ENCODE measurements around the gene WWP2. TPM values are rescaled to one million over a fixed set of nuclear protein-coding genes. Genes with fewer than 3 reads are reported as not detected.

Gene WWP2
- total RNA-seq, 1 experiment from 2014 or later = 15.3 TPM

DNA sequence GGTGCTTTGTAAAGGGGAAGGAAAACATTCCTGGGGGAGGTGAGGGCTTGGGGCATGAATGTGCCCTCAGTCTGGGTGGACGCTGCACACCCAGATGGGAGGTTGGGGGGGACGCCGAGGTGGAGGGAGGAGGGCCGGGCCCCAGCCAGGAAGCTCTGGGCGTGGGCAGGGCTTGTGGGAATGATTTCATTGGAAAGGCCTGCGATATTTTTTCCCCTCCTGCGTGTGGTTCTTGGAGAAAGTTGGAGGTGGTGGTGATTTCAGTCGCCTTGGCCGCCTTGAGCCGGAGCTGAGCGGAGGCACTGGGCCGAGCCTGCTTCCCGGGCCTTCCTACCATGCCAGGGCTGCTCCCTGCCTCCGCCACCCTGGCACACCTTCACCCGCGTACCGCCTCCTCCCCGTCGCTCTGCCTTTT is 162.7 kb downstream of the WWP2 start:
- DNase-seq (ENCODE audit: low read depth) = peak; percentile 71

DNA sequence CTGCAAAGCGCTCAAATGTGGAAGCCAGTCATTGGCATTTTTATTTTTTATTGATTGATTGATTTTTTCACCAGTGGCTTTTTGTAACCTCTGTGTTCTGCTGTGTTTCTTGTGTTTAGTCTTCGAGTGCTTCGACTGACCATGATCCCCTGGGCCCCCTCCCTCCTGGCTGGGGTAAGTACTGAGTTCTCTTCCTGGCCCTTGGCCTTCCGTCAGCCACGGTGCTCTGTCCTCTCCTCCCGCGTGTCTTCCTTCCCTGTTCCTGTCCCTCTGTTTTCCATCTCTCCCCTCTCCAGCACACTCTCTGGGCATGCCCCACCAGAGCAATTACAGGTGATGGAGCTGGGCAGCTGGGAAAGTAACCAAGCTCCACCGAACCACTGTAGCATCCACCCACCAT is 163.2 kb downstream of the WWP2 start:
- no peak for DNase-seq (ENCODE audit: low read depth)

DNA sequence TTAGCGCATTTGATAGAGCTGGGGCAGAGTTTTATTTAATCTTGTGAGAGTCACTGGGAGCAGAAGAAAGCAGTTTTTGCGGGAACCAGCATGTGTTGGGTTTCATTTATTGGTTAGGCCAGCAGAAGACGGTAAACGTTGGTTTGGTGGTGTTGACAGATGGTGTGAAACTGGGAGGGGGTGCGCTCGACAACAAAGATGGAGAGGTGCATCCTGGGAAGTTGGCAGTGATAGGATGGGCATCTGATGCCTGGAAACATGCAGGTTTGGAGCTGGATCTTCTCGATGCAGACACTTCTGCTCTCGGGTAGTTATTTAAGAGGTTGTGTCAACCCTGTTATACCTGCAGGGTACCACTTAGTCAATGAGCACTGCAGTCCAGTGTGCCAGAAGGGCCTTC is 164.1 kb downstream of the WWP2 start:
- no peak for DNase-seq (ENCODE audit: low read depth)

DNA sequence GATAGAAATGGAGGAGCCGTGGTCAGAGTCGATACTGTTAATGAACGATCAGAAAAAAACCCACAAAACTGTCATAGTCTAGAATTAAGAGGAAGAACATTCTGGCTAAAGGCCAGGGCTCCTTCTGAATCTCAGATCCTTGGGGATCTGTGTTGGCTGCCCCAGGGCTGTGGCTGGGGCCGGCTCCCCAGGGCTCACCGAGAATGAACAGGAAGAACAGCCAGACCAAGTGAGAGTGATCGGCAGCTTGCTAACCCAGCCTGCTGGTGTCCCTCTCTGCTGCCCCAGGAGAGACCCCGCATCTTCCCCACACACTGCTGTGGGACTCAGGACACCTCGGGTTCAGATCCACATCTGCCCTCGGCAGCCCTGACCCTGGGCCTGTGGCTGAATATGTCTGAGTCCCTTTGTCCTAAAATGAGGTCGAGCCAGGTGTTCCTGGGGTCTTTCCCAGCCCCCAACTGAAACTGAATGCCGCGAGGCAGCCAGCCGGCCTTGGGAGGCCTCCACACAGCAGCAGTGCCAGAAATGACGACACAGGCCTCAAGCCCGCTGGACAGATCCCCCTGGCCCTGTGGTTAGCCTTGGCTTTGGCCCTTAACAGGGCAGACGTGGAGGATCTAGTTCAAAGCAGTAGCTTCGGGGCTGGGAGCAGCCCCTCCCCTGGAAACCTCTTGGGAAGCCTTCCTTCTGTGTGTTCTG is 165.1 kb downstream of the WWP2 start:
- no peak for DNase-seq (ENCODE audit: low read depth)

DNA sequence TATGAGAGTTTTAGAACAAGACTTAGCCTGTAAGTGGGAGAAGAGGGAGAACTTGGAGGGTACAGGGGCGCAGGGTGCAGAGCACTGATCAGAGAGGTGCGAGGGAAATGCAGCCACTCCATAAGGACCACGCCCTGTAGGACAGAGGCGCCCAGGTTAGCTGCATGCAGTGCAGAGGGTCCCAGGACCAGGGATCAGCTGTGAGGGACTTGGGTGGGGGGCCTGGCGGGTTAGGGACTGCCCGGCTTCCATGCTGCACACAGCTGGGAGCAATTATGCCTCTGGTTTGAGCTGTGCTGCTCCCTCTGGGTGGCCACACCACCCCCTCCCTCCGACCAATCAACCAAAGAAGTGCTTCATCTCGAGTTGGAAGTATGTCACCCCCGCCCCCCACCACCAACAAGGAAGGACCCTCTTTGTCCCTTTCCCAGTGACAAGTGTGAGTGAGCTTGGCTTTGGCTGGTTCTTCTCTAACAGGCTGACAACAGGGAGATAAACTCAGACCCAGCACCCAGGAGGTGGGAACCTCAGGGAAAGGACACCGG is 166.8 kb downstream of the WWP2 start:
- DNase-seq (ENCODE audit: low read depth) = no peak

DNA sequence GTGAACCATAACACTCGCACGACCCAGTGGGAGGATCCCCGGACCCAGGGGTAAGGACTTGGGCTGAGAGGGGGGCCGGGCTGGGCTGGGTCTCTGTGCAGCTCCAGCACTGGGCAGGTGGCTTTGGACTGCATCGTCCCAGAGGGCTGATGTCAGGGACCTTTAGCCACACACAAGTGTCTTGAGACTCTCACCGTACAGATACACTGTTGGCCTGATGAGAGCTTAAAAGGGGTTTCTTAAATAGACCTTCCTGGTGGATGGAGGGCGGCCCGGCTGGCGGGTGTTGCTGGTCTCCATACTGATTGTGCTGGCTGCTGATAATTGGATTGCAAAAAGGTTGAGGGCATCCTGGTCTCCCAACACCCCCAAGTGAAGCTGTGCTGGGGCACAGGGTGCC is 167.3 kb downstream of the WWP2 start:
- DNase-seq (ENCODE audit: low read depth) = no peak

DNA sequence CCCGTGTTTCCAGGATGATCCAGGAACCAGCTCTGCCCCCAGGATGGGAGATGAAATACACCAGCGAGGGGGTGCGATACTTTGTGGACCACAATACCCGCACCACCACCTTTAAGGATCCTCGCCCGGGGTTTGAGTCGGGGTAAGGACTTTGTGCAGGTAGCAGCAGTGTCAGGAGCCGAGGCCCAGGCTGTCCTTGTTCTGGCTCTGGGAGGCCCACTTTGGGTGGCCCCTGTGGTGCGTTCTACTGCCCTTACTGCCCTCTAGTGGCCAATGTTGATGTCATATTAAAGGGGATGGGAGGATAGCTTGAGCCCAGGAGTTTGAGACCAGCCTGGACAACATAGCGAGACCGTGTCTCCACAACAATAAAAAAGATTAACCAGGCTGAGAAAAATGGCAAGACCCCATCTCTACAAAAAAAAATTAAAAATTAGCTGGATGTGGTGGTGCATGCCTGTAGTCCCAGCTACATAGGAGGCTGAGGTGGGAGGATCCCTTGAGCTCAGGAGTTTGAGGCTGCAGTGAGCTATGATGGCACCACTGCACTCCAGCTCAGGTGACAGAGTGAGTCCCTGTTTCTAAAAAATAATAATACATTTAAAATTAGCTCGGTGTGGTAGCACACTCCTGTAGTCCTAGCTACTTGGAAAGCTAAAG is 168.1 kb downstream of the WWP2 start:
- peak; percentile 59 for DNase-seq (ENCODE audit: low read depth)

DNA sequence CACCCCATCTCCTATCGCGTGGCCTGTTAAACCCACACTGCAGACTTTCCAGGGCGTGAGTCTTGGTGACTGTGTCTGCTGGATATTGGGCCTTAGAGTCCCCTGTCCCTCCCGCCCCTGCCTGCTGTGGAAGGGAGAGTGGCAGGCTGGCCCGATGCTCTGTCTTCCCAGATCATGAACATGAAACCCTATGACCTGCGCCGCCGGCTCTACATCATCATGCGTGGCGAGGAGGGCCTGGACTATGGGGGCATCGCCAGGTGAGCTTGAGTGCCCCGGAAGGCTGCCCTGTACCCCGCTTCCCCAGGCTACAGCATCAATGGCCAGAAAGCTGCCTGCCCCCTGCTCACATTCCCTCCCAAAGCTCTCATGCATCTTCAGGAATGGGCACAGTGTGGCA is 169.5 kb downstream of the WWP2 start:
- DNase-seq (ENCODE audit: low read depth) = no peak

DNA sequence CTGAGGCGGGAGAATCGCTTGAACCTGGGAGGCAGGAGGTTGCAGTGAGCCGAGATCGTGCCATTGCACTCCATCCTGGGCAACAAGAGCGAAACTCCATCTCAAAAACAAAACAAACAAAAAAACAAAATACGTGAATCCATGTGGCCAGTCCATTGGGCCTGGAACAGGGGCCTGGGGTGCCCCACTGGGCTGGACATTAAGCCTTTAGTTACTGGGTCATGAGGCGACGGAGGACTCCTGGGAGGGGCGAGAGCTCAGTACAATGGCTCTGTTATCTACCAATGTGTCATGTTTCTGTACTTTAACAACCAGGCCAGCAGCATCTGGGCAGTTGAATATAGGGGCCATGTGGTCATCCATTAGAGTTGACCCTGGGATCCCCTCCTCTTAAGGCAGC is 170.1 kb downstream of the WWP2 start:
- DNase-seq (ENCODE audit: low read depth) = no peak

DNA sequence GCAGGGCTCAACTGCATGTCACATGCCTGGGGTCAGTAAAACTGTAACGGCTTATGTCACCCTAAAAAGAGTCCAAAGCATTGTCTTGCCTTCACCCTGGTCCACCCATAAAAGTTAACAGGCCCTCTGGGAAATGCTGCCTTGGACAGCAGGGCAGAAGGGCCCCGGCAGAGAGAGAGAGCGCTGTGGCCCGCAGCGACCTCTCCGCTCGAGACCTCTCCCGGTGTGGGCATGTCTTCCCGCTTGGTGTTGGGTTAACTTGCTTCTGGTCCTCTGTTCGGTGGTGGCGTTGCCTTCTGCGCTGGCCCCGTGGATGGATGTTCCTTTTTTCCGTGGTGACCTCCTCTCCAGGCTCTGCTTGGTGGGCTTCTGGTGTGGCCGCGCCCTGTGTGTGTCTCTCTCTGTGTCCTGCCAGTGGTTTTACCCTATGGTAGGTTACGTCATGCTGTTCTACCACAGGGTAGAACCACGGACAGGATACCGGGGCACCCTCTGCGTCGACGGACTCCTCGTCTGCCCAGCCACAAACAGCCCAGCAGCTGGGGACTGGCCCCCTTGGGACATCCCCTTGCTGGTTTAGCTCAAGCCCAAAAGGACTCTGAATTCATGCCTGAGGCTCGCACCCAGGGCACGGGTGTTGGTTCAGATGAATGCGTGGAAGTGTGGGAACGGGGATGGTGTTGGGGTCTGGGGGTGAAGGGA is 170.7 kb downstream of the WWP2 start:
- no peak for DNase-seq (ENCODE audit: low read depth)

DNA sequence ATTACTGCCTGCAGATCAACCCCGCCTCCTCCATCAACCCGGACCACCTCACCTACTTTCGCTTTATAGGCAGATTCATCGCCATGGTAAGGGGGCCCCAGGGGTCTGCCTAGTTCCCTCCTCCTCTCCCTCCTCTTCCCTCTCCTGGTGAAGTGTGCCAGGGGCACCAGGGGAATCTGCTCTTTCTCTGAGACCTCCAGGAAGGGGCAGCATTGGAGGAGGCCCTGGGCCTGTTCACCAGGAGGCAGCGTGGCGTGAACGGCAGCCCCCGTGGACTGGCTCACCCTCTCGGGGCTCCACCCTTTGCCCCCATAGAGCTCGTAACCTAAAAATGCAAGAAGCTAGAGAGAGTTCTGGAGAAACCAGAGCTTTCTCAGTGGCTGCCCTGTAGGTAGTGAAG is 171.9 kb downstream of the WWP2 start:
- DNase-seq (ENCODE audit: low read depth) = no peak

DNA sequence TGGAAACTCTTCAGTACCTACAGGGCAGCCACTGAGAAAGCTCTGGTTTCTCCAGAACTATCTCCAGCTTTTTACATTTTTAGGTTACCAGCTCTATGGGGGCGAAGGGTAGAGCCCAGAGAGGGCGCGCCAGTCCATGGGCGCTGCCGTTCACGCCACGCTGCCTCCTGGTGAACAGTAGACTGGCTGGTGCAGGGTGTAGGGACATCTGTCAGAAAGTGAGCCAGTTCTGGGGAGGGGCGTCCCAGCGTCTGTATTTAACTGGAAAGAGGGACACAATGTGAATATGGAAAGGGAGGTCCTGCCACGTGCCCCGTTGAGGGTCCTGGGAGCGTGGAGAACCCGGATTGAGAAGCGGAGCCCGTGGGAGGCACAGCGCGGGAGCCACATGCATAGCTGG is 172.6 kb downstream of the WWP2 start:
- no peak for DNase-seq (ENCODE audit: low read depth)

DNA sequence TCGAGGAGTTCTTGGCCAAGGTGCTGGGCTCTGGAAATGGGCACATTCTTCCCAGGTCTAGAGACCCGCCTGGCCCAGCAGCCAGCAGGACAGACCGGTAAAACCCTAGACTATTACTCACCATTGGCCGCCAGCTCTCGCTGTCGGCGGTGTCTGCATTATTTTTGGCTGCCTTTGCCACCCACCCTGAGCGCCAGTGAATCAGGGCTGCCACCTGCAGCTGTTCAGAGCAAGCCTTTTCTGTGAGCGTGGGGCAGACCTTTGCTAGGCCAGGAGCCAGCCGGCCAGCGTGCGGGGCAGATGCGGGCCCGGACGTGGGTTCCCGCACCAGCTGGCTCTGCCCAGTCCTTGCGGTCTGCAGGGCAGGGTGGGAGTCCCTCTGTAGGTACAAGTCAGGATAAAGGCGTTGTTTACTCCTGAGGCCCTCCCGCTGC is 173.2 kb downstream of the WWP2 start:
- DNase-seq (ENCODE audit: low read depth) = no peak

DNA sequence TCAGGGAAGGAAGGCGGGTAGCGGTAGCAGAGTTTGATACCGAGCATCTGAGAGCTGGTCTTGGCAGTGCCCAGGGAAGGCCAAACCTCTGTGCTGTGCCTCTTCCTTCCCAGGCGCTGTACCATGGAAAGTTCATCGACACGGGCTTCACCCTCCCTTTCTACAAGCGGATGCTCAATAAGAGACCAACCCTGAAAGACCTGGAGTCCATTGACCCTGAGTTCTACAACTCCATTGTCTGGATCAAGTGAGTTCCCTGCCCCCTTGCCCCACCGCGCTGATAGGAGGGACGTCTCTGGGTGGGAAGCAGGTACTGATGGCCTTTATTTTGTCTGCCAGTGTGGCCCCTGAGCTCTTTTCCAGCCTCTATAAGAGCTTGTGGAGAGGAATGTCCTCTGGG is 173.6 kb downstream of the WWP2 start:
- DNase-seq (ENCODE audit: low read depth) = no peak

DNA sequence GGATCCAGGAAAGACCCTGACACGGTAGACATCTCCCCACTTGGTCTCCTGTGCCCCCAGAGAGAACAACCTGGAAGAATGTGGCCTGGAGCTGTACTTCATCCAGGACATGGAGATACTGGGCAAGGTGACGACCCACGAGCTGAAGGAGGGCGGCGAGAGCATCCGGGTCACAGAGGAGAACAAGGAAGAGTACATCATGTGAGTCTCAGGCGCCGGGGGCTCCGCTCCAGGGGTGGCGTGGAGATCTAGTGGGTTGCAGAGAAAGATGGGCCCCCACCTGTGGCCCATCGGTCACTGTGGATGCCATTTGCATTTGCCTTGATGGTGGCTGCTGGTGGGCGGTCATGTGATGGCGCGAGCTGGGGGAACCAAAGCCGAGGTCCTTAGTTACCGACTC is 174.1 kb downstream of the WWP2 start:
- no peak for DNase-seq (ENCODE audit: low read depth)

DNA sequence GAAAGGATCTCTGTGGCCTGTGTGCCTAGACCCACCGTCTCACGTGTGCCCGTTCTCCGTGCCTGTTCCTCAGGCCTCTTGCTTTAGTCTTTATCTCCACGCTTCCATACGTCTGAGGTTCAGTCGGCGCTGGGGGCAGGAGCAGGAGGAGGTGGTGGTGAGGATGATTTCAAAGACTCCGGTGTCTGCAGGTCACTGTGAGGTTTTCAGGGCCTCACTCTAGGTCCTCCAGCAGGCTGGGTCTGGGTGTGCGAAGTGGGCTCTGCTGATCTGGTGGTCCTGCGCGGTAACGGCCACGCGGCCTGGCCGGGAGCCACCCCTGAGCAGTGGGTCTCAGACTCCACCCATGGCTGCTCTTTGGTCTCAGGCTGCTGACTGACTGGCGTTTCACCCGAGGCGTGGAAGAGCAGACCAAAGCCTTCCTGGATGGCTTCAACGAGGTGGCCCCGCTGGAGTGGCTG is 174.6 kb downstream of the WWP2 start:
- DNase-seq (ENCODE audit: low read depth) = no peak

DNA sequence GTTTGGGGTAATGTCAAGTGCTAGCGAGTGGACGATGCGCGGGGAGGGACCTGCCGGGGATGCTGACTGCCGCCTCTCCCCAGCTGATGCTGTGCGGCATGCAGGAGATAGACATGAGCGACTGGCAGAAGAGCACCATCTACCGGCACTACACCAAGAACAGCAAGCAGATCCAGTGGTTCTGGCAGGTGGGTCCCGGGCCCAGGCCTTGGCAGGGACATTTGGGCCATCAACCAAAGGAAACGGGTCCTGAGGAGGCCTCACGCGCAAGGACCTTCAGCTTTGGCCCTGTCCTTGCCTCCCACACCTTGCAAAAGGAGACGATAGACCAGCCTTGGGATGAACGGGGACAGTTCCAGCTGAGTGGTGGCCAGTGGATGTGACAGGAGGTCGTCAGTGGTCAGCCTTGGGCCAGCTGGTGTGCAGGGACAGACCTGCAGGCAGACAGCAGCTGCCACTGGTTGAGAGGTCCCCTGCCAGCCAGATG is 175.4 kb downstream of the WWP2 start:
- DNase-seq (ENCODE audit: low read depth) = no peak

DNA sequence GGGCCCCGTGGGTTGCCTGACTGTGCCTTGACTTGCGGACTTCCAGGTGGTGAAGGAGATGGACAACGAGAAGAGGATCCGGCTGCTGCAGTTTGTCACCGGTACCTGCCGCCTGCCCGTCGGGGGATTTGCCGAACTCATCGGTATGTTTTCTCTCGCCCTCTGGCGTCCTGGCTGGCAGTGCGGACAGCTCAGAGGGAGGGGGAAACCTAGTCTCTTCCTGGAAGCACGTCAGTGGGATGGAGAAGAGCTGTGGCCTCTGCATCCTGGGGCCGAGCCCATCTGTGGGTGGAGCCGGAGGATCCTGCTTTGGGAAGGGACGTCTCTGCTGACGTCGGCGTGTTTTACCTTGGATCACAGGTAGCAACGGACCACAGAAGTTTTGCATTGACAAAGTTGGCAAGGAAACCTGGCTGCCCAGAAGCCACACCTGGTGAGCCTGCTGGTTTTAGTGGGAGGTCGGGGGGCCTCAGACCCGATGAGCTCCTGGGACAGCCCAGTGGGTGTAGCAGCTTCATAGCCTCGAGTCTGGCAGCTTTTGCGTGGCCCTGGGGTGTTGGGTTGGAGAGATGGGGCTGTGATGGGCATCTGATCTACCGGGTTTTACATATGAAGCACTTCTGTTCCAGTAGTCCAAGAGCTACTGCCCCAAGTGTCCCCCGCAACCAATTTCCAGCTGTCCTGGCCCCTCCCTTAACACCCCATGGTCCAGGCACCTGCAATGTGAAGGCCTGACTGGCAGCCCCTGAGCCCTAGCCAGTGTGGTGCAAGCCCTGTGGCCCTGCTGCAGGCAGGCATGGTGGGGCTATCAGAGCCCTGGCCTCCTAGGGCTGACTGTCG is 177.1 kb downstream of the WWP2 start:
- DNase-seq (ENCODE audit: low read depth) = no peak

DNA sequence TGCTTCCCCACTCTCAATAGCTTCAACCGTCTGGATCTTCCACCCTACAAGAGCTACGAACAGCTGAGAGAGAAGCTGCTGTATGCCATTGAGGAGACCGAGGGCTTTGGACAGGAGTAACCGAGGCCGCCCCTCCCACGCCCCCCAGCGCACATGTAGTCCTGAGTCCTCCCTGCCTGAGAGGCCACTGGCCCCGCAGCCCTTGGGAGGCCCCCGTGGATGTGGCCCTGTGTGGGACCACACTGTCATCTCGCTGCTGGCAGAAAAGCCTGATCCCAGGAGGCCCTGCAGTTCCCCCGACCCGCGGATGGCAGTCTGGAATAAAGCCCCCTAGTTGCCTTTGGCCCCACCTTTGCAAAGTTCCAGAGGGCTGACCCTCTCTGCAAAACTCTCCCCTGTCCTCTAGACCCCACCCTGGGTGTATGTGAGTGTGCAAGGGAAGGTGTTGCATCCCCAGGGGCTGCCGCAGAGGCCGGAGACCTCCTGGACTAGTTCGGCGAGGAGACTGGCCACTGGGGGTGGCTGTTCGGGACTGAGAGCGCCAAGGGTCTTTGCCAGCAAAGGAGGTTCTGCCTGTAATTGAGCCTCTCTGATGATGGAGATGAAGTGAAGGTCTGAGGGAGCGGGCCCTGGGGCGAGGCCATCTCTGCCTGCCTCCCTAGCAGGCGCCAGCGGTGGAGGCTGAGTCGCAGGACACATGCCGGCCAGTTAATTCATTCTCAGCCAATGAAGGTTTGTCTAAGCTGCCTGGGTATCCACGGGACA is 177.9 kb downstream of the WWP2 start:
- DNase-seq (ENCODE audit: low read depth) = no peak

DNA sequence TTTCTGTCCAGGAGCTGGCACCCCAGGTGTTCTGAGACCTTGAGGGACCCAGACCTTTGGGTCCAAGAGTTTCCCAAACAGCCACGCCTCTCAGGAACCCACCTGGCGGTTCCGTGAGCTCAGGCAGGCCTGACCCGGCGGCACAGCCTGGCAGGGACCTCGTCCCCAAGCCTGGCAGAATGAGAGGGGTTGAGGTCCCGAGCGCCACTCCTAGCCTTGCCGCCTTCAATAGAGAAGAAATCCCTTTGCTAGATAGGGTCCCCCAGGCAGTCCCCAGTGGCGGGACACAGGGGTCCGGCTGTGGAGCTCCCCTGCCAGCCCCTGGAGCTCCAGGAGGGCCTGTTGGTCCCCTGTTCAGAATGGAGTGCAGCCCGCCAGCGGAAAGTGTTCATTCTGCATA is 178.5 kb downstream of the WWP2 start:
- no peak for DNase-seq (ENCODE audit: low read depth)

Measured in HT1080 (cell line).